ENCODE data around the gene TYSND1.
"Not testable (repeated sequence)": the region's sequence is repeated elsewhere in the genome, so short reads cannot be mapped to it uniquely, and the experiment has no call there.

The TYSND1 gene

DNA sequence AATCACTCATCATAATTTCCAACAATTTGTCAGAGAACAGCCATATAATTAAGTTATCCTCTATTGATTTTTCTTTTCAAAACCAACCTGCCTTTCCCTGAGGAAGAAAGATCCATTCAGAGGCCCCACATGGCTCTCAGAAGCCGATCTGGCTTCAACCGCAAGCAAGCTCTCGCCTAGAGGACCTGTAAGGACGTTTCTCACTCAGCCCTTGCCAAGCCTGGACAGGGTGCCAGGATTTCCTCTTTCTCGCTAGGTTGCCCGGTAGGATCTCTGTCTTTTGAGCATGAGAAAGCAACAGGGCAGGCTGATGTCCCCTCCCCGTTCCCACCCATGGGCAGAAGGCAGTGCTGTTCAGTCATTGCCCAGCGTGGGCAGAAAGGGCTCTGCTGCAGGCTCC, 26.9 kb downstream of the TYSND1 start:
- Mint-ChIP-seq H3K36me3 (ENCODE audit: low read depth) (peaks cover 32% of the 10 kb centered on the region), H3K4me1 (ENCODE audit: low read depth) (peaks cover 4% of the 10 kb centered on the region), H3K27me3 (no peaks in the 10 kb centered on the region), H3K27ac (no peak overlapping the region), H3K4me3 (no peak overlapping the region), H3K9me3 (peaks cover 1% of the 10 kb centered on the region)
- intact Hi-C loops (cut with micrococcal nuclease) = no loop called here

DNA sequence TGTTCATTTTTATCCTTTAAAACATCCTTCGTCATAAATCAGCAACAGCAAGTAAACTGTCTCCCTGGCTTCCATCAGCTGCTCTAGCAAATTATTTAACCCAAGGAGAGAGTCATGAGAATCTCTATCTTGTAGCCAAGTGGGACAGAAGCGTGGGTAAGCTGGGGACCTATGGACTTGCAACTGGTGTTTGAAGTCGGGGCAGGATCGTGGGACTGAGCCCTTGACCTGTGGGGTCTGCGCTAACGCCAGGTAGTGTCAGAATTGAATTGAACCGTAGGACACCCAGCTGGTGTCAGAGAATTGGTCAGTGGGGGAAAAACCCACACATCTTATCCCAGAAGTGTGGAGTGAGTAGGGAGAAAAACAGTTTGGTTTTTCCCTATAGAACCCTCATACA, 27.3 kb downstream of the TYSND1 start:
- Mint-ChIP-seq H3K4me3 (no peak overlapping the region), H3K4me1 (ENCODE audit: low read depth) (no peaks in the 10 kb centered on the region), H3K9me3 (no peaks in the 10 kb centered on the region), H3K27ac (no peak overlapping the region), H3K27me3 (no peaks in the 10 kb centered on the region), H3K36me3 (ENCODE audit: low read depth) (peaks cover 36% of the 10 kb centered on the region)
- intact Hi-C loops (cut with micrococcal nuclease) = no loop called here

DNA sequence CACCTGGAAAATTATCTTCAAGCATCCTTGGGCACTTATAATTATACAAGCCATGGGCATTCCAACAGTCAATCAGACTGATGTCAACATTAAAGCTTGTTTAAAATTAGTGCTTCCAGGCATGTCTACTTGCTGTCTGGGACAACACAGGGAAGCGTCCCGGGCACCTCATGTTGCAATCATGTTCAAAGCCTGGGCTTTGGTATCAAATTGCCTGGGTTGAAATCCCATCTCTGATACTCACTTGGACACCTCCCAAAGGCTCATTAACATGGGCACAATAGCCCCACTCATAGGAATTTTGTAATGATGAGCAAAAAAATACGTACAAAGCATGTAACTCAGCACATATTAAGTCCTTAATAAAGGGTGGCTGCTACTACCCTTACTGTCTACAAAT, 28.3 kb downstream of the TYSND1 start:
- Mint-ChIP-seq H3K9me3 (no peaks in the 10 kb centered on the region), H3K27ac (no peak overlapping the region), H3K4me1 (ENCODE audit: low read depth) (no peaks in the 10 kb centered on the region), H3K4me3 (no peak overlapping the region), H3K27me3 (no peaks in the 10 kb centered on the region), H3K36me3 (ENCODE audit: low read depth) (peaks cover 39% of the 10 kb centered on the region)
- intact Hi-C loops (cut with micrococcal nuclease) = no loop called here

DNA sequence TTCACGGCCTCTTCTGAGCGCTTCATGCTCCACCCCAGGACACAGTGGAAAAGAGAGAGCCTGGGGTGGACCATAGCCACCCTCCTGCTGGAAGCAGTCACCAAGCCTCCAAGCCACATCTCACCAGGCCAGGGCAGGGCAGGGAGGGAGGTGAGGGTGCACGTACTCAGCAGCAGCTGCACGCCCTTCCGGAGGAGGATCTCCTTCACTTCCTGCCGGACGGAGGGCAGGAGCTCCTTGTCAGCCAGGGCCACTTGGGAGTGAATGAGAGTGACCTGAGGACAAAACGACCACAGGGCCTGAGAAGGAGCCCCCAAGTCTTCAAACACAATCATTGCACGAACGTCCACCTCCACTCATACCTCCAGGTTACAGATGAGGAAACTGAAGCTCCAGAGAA, 28.9 kb downstream of the TYSND1 start:
- H3K9me3 Mint-ChIP-seq = no peaks in the 10 kb centered on the region
- H3K36me3 Mint-ChIP-seq (ENCODE audit: low read depth) = peaks cover 42% of the 10 kb centered on the region
- H3K27me3 Mint-ChIP-seq = no peaks in the 10 kb centered on the region
- no peaks in the 10 kb centered on the region for H3K4me1 Mint-ChIP-seq (ENCODE audit: low read depth)
- intact Hi-C loops (cut with micrococcal nuclease) = no loop called here
- no peak overlapping the region for H3K4me3 Mint-ChIP-seq
- no peak overlapping the region for H3K27ac Mint-ChIP-seq

DNA sequence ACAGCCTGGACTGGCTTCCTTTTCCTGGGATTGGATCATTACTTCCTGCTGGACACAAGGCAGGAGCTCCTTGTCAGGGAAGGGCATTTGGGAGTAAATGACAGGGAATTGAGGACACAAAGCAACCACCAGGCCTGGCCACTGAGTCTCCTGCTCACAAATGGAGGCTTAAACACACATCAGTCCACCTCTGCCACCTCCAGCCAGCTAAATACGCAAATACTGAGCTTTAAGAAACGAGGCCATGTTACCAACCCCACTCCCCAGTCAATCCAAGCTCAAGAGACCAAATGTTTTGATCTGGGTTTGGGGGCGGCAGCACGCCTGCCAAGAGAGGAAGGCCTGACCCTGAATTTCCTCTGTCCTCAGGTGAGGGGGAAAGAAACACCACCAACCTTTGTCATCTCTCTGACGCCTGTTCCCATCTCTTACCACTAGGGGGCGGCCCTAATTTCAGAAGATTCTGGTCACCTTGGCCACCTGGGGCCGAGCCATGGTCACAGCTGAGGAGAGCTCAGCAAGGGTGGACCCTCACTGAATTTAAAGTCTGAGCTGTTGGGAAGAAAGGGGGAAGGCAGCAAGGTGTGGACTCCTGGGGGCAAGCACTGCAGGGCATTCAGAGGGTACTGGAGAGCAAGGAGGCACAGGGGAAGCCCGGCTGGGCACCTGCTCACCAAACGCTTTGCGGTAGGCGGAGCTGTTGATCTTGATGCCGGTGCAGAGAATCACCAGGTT, 30.4 kb downstream of the TYSND1 start:
- no peaks in the 10 kb centered on the region for H3K27me3 Mint-ChIP-seq
- no peak overlapping the region for H3K27ac Mint-ChIP-seq
- H3K36me3 Mint-ChIP-seq (ENCODE audit: low read depth) = peaks cover 52% of the 10 kb centered on the region
- no peaks in the 10 kb centered on the region for H3K9me3 Mint-ChIP-seq
- no peaks in the 10 kb centered on the region for H3K4me1 Mint-ChIP-seq (ENCODE audit: low read depth)
- intact Hi-C loops (cut with micrococcal nuclease) = no loop called here
- H3K4me3 Mint-ChIP-seq = no peak overlapping the region

DNA sequence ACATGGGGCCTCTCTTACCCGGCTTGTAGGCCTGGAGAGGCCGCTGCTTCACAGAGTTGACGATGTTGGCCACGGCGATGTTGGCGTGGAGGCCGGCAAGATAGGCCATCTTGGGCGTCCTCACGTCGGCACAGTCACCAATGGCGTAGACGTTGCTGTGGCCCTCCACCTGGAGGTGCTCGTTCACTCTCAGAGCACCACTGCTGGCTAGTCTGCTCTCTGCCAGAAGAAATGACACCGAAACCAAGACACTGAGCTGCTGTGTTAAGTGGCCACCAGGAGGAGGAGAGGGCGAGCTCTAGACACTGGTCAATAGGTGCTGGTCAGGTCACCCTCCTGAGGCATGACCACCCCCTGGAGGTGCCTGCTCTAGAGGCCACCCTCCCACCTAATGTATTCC, 31.6 kb downstream of the TYSND1 start:
- Mint-ChIP-seq H3K9me3 (no peaks in the 10 kb centered on the region), H3K4me1 (ENCODE audit: low read depth) (no peaks in the 10 kb centered on the region), H3K27me3 (no peaks in the 10 kb centered on the region), H3K36me3 (ENCODE audit: low read depth) (peaks cover 41% of the 10 kb centered on the region), H3K4me3 (no peak overlapping the region), H3K27ac (no peak overlapping the region)
- intact Hi-C loops (cut with micrococcal nuclease) = no loop called here

DNA sequence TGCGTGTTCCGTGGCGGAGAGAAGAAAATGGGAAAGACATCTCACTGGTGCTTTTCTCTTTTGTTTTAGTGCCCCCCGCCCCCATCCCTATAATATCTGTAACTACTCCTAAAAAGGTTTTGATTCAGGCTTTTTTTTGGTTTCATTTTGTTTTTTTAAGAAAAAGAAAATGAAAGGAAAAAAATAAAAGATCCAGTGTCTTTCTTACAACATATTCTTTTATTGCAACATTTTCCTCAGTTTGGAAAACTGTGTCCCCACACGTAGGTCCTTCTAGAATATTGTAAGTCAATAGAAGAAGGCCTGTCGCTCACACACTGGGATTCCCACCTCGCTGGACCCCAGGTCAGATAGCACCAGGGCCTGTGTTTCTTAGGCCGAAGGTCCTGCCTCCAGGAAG, 34.4 kb downstream of the TYSND1 start:
- Mint-ChIP-seq H3K27me3 (no peaks in the 10 kb centered on the region), H3K4me1 (ENCODE audit: low read depth) (no peaks in the 10 kb centered on the region), H3K4me3 (no peak overlapping the region), H3K9me3 (no peaks in the 10 kb centered on the region), H3K36me3 (ENCODE audit: low read depth) (peaks cover 37% of the 10 kb centered on the region), H3K27ac (no peak overlapping the region)
- intact Hi-C loops (cut with micrococcal nuclease) = no loop called here

DNA sequence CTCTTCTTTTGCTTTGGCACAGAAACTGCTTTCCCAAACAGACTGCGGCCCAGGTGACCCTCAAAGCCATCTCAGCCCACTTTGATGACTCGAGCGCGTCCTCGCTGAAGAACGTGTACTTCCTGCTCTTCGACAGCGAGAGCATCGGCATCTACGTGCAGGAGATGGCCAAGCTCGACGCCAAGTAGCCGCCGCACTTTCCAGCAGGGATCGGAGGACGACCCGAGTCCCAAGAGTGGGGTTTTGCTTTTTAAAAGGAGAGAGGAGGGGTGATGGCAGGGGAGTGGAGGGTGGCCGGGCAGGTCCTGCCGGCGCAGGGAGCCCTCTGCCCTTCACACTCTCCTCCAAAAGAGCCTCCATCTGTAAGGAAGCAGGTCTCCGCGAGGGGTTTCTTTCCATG, 35.0 kb downstream of the TYSND1 start:
- H3K9me3 Mint-ChIP-seq = no peaks in the 10 kb centered on the region
- no peaks in the 10 kb centered on the region for H3K4me1 Mint-ChIP-seq (ENCODE audit: low read depth)
- no peak overlapping the region for H3K4me3 Mint-ChIP-seq
- no peak overlapping the region for H3K27ac Mint-ChIP-seq
- peaks cover 37% of the 10 kb centered on the region for H3K36me3 Mint-ChIP-seq (ENCODE audit: low read depth)
- intact Hi-C loops (cut with micrococcal nuclease) = no loop called here
- no peaks in the 10 kb centered on the region for H3K27me3 Mint-ChIP-seq

DNA sequence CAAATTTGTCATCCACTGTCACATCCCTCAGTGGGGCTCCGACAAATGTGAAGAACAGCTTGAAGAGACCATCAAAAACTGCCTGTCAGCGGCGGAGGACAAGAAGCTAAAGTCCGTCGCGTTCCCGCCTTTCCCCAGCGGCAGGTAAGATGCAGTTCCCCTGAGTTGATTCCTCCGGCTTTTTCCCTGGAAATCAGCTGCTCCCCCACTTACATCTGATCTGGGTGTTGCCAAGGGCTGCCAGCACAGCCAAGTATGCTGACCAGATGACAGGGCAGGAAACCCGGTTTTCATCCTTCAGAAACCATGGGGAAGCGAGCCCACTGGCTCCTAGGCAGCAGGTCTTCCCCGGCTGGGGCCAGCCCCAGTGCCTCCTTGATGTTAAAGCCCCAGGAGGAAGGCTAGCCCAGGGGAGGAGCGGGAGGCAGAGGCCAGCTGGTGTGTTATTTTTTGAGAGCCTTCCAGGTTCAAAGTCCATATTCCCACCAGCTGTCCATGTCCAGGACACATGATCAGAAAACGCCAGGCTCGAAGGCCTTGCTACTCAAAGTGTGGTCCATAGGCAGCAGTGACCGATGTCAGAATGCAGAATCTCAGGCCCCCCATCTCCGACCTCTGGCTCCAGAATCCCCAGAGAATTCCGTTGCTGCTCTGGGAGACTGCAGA, 37.3 kb downstream of the TYSND1 start:
- H3K36me3 Mint-ChIP-seq (ENCODE audit: low read depth) = peaks cover 26% of the 10 kb centered on the region
- no peak overlapping the region for H3K4me3 Mint-ChIP-seq
- no peak overlapping the region for H3K27ac Mint-ChIP-seq
- no peaks in the 10 kb centered on the region for H3K9me3 Mint-ChIP-seq
- H3K27me3 Mint-ChIP-seq = no peaks in the 10 kb centered on the region
- intact Hi-C loops (cut with micrococcal nuclease) = no loop called here
- no peaks in the 10 kb centered on the region for H3K4me1 Mint-ChIP-seq (ENCODE audit: low read depth)

GRCh38 chr10:70106958-70107791, 39.3 kb downstream of the TYSND1 start:
- no peak overlapping the region for H3K27ac Mint-ChIP-seq
- H3K4me1 Mint-ChIP-seq (ENCODE audit: low read depth) = no peaks in the 10 kb centered on the region
- no peak overlapping the region for H3K4me3 Mint-ChIP-seq
- H3K36me3 Mint-ChIP-seq (ENCODE audit: low read depth) = peaks cover 9% of the 10 kb centered on the region
- no peaks in the 10 kb centered on the region for H3K27me3 Mint-ChIP-seq
- no peaks in the 10 kb centered on the region for H3K9me3 Mint-ChIP-seq
- intact Hi-C loops (cut with micrococcal nuclease) = no loop called here

GRCh38 chr10:70101668-70102067, 44.8 kb downstream of the TYSND1 start:
- intact Hi-C loops (cut with micrococcal nuclease) = no loop called here
- Mint-ChIP-seq H3K4me1 (ENCODE audit: low read depth) (no peaks in the 10 kb centered on the region), H3K4me3 (no peak overlapping the region), H3K9me3 (no peaks in the 10 kb centered on the region), H3K27ac (no peak overlapping the region), H3K27me3 (no peaks in the 10 kb centered on the region), H3K36me3 (ENCODE audit: low read depth) (no peaks in the 10 kb centered on the region)

DNA sequence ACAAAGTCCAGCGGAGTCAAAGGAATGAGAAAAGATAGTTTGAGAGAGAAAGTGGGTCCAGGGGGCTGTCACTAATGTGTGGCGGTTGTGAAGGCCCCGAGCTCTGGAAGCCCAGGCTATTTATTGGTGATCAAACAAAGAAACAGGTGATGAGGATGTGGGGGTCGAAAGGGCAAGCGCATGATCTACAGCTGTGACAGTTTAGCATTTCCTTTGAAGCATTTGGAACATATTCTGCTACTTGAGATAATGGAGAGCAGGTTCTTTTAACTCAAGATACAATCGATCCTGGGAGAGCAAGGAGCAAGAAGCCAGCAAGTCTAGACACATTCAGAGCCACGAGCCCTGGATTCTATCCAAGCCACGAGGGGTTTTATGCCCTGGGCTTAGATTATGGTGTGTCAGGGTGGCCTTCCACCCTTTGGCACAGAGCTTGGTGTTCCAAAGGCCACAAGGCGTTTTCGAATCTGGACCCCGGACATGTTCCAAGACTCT, 45.4 kb downstream of the TYSND1 start:
- intact Hi-C loops (cut with micrococcal nuclease) = not testable (repeated sequence)

DNA sequence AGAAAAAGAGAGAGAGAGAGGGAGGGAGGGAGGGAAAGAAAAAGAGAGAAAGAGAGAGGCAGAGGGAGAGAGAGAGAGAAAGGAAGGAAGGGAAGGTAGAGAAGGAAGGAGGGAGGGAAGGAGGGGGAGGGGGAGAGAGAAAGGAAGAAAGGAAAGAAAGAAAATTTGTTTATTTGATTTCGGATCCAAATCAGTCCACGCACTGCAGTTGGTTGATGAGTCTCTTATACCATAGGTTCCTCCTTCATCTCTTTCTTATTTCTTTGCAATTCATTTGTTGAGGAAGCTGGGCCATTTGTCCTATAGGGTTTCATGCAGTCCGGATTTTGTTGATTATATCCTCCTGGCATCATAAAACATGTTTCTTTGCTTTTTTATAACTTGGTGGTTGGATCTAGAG, 48.2 kb downstream of the TYSND1 start:
- intact Hi-C loops (cut with micrococcal nuclease) = no loop called here
- no peaks in the 10 kb centered on the region for H3K36me3 Mint-ChIP-seq (ENCODE audit: low read depth)
- H3K27me3 Mint-ChIP-seq = no peaks in the 10 kb centered on the region
- no peak overlapping the region for H3K4me3 Mint-ChIP-seq
- H3K27ac Mint-ChIP-seq = no peak overlapping the region
- H3K9me3 Mint-ChIP-seq = no peaks in the 10 kb centered on the region
- H3K4me1 Mint-ChIP-seq (ENCODE audit: low read depth) = no peaks in the 10 kb centered on the region

More for the DNA sequence above, 45.4 kb downstream of the TYSND1 start:
- H3K4me1 Mint-ChIP-seq (ENCODE audit: low read depth); H3K27me3 Mint-ChIP-seq; H3K27ac Mint-ChIP-seq; H3K4me3 Mint-ChIP-seq; H3K36me3 Mint-ChIP-seq (ENCODE audit: low read depth); H3K9me3 Mint-ChIP-seq: not testable (repeated sequence)

DNA sequence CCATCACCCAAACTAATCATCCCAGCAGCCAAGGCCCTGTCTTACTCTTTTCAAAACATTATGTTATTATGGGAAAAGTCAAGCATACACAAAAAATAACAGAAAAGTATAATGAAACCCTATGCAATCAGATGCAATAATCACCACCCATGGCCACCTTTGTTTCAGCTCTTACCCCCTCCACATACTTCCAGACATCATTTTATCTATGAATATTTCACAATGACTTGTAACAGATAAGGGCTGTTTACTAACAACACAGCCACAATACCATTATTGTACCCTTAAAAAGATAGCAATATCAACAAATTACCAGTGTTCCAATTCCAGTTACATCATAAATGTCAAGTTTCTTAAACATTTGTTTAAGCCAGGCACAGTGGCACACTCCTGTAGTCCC, 49.0 kb downstream of the TYSND1 start:
- Mint-ChIP-seq H3K9me3 (no peaks in the 10 kb centered on the region), H3K4me3 (no peak overlapping the region), H3K27me3 (no peaks in the 10 kb centered on the region), H3K36me3 (ENCODE audit: low read depth) (no peaks in the 10 kb centered on the region), H3K4me1 (ENCODE audit: low read depth) (no peaks in the 10 kb centered on the region), H3K27ac (no peak overlapping the region)
- intact Hi-C loops (cut with micrococcal nuclease) = no loop called here

Data from dendritic cell treated with granulocyte-macrophage colony-stimulating factor and Interleukin-4, amounts not matched to agents 40 ng/mL and 50 ng/mL, for 4 days (primary cell).